Middle frontal gyrus (tissue), 1 donor: ENCODE results near the gene TDRD15.
"Not testable (repeated sequence)": the region's sequence is repeated elsewhere in the genome, so short reads cannot be mapped to it uniquely, and the experiment has no call there.

Experiments used
- DNase-seq: peaks from one replicate; pipeline ENCODE4 v3.0.0-alpha.2; 2015; ENCODE audit warnings: low spot score; ENCODE audit errors: extremely low spot score

The TDRD15 gene

DNA sequence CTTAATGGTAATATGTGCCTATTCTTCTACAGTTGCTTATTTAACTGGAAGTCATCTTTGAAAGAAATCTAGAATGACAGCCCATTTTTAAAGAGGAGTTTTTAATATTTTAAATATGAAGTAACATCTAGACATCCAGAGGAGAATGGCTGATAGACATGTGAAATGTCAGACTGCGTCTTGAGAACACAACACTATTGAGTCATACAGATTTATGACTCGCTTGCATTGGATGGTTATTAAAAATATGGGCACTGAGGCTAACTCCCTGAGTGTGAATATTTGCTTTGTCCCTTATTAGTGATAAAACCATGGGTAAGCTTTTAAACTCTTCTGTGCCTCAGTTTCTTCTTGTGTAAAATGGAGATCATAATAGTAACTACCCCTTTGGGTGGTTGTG, 22.9 kb downstream of the TDRD15 start:
- DNase-seq, result no peak

DNA sequence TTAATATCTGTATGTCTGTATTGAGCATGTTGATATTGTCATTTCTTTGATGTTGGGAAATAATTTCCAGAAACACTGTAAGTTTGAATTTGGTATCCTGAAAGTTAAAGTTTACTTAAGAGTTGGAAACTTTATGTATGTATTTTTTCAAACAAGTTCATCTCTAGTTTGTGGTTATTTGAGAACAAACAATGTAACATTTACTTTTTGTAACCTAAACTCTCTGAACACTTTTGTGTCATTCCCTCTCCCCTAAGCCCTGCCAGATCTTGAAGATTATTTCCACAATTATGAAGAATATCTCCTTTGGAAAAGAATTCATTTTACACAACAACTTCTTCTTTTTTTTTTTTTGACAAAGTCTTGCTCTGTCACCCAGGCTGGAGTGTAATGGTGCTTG, 24.9 kb downstream of the TDRD15 start:
- DNase-seq, result no peak

DNA sequence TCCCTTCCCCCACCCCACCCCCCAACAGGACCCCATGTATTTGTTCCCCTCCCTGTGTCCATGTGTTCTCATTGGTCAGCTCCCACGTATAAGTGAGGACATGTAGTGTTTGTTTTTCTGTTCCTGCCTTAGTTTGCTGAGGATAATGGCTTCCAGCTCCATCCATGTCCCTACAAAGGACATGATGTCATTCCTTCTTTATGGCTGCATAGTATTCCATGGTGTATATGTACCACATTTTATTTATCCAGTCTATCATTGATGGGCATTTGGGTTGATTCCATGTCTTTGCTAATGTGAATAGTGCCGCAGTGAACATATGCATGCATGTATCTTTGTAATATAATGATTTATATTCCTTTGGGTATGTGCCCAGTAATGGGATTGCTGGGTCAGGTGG, 27.5 kb downstream of the TDRD15 start:
- not testable (repeated sequence) for DNase-seq

DNA sequence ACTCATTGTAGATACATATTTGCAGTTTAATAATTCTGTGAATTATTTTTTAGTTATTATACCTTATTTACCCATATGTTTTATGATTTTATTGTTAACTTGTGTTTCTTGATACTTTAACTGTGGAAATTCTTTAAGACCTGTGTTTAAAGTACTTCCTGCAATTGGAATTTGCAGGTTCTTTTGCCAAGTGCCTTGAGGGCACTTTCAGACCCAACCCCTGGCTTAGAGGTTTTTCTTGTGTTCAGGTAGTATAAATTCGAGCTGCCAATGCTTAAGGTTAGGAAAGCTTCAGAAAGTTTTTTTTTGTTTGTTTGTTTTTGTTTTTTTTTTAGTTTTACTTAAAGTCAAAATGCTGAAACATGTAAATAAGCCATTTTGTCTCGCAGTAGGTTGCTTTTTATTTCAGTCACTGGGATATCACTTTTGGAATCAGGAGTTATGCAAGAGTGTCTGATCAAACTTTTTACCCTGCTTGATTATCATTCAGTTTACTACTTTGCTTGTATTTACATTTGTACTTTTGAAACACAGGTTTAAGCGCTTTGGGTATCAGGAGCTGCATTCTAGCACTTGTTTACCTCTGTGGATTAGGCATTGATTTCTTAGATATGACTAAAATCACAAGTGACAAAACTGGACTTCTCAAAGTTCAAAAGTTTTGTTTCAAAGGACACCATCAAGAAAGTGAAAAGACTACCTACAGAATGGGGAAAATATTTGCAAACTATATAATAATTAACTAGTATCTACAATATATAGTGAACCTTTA, 31.8 kb downstream of the TDRD15 start:
- no peak for DNase-seq

DNA sequence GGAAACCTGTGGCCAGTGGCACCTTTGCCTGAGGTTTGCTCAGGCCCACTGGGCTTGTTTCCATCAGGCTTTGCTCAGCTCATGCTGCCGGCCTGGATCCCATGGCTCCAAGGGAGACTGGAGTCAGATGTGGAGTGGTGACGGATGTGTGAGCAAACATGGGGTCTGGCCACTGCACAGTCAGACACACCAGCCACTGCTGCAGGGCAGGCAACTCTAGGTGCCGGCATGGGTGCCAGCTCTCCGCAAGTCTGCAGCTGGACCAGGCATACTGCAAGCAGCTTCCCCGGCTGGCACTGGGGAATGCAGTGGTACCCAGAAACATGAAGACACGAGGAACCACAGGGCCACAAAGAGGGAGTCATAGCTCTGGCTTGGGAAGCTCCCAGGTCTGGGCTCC, 37.4 kb downstream of the TDRD15 start:
- no peak for DNase-seq

DNA sequence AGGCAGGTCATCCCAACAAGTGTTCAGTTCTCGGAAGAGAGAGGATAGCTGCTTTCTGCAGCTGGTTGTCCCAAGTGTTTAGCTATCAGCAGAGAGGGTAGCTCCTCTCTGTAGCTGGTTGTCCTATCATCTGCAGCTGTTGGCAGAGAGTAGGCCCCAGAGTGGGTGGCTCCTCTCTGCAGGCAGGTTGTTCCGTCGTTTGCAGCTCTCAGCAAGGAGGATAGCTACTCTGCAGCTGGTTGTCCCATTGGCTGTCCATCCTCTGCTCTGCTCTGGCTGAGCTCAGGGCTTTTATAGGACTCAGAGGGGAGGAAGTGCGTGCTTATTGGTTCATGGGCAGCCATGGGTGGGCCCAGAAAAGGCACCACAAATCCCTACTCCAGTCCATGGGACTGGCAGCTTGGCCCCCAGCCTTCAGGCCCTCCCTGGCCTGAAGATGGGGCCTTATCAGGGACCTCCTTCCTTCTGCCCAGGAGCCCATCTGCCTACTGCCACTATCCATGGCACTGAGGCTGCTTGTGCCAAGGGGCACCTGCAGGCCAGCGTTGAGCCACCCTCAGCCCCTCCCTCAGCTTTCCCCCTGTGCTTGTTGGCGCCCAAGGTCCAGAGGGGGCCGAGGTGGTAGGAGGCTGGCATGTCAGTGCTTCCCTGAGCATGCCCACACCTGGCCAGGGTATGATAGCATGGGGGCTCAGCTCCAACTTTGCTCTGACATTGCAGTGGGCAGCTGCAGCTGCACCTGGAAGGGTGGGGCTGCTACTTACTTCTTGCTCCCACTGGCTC, 38.3 kb downstream of the TDRD15 start:
- no peak for DNase-seq

DNA sequence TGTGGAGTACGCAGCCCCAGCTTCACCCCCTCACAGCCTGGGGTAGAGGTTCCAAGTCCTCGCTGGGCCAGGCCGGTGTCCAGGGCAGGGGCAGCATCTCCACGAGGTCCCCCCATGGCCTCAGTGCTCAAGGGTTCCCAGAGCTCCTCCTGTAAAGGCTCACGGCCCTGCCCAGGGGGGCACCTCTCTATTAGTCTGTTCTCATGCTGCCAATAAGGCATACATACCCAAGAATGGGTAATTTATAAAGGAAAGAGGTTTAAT, 38.8 kb downstream of the TDRD15 start:
- no peak for DNase-seq

DNA sequence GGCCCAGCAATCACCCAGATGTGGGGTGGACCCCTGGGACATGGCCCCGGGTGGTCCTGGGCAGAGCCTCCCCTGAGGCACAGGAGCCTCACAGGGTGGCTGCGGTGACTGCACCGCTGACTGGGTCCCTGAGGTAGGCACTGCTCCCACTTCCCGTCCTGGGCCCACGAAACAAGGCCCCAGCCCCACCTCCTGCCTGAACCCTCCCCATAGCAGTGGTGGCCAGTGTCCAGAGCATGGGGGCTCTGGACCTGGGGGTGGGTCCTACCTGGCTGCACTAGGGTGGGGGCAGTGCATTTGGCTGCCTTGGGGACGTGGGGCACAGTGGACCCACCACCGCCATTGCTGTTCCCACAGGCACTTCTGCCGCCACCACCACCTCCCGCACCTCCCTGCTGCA, 39.4 kb downstream of the TDRD15 start:
- no peak for DNase-seq

DNA sequence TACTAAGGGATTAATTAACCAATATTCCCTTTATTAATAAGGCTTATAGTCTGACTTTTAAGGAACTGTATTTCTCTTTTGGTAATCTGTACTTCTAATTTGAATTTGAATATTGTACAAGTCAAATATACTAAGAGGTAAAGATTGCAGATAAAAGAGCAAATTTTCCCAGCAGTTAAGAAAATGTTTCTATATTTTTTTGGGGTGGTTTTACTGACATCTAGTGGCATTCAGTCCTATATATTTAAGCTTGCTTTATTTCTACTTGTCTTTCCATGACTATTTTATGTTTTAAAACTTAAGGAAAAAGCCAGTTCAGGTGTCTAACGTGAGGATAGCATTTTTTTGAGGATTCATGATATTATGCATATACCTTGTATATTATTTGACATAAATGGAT, 41.6 kb downstream of the TDRD15 start:
- no peak for DNase-seq

DNA sequence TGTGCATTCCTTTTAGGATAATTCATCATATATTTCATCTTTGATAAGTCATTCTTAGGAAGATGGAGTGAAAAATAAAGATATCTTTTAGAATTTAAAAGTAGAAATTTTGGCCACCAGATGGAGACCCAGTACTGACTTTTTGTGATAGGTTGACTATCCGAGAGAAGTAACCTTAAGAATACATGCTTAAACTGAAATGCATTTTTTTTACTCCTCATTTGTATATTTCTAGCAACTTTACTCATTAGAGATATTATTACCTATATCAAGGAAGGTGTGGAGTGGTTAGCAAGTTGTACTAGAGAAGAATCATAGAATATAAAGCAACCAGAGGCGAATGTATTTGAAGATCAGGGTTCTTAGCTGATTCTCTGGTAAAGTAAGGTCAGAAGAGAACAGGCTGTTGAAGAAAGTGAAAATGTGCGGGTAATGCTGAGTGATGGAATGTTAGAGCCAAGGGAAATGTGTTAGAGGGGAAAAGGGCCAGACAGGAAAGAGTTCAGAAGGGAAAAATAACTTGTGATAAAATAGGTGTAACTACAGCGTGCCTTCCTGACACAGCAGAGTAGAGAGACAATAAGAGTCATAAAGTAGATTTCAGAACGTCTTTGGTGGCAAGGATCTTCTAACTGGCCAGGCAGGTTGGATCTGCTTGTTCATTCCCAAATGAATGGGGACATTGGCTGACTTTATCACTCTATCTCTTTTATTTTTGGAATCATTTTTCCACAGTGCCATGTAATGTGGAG, 52.3 kb downstream of the TDRD15 start:
- DNase-seq, result peak; percentile 65

DNA sequence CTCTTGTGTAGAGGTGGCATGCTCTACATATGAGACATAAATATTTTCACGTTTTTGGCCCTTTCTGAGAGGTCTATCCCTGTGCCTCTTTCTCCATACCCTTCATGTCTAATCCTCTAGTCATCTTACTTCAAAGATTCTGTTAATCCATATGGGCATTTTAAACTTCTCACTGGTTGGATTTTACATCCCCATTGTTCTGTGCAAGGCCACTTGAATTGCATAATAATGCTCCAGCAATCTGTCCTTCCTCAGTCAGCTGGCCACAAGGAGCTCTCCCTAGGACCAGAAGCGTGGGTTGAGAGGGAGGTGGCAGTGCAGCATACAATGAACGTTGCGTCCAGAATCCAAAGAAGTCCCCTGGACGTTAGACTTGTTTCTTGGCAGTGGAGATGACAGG, 58.2 kb downstream of the TDRD15 start:
- no peak for DNase-seq

DNA sequence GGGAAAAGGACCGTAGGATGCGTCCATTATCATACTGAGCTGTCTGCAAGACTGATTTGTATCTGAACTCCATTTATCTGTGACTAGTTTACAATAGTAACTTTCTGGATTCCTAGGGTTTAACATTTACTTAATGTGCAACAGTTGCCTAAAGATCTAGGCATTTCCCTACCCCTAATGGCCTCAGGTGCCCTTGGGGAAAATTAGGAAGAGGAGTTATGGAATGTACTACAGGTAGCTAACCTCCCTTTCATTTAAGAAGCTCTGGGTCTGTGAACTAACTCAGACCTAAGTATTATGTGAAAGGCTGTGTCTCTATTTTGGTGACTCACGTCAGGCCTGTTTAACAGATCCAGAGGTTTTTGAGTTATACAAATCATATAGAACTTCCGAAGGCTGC, 59.5 kb downstream of the TDRD15 start:
- DNase-seq, result no peak

DNA sequence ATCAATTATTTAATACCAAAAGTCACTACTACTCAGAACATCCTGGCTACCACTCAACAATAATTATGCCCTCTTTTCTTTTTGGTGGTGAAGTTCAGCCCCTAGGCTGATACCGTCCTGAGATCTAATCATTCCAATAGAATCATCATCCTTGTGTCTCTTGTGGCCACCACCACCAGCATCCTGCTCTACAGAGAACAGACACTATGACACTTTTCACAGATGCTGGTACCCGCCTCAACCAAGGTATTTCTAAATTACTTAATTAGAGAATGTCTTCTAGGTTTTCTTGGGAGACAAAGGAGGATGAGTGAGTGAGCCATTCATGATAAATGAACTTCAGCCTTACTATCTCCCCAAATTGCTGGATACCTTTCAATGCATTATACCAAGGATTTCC, 60.0 kb downstream of the TDRD15 start:
- no peak for DNase-seq

DNA sequence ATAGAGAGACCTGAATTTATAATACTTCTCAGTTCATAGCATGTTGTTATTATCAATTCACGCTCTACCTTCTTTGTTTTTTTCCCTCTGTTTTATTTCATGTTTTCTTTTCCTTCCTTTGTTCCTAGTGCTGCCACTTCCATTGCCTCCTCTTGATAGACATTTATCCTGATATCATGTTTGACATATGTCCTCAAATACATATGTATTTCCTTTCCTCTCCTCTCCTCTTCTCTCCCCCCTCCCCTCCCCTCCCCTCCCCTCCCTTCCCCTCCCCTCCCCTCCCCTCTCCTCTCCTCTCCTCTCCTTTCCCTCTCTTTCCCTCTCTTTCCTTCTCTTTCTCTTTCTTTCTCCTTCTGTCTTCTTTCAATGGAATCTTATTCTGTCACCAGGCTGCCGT, 67.8 kb downstream of the TDRD15 start:
- DNase-seq, result no peak
